ENCODE results near the gene IL13.

GRCh38 chr5:132659598-132660493, 1.9 kb downstream of the IL13 start:
- TF ChIP-seq, protein P1, sequence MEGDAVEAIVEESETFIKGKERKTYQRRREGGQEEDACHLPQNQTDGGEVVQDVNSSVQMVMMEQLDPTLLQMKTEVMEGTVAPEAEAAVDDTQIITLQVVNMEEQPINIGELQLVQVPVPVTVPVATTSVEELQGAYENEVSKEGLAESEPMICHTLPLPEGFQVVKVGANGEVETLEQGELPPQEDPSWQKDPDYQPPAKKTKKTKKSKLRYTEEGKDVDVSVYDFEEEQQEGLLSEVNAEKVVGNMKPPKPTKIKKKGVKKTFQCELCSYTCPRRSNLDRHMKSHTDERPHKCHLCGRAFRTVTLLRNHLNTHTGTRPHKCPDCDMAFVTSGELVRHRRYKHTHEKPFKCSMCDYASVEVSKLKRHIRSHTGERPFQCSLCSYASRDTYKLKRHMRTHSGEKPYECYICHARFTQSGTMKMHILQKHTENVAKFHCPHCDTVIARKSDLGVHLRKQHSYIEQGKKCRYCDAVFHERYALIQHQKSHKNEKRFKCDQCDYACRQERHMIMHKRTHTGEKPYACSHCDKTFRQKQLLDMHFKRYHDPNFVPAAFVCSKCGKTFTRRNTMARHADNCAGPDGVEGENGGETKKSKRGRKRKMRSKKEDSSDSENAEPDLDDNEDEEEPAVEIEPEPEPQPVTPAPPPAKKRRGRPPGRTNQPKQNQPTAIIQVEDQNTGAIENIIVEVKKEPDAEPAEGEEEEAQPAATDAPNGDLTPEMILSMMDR (optimal IDR thresholded peaks at IDR 0.05 in 1 of 3, IDR thresholded peaks at IDR 0.05 in 1 of 3, conservative IDR thresholded peaks at IDR 0.05 in 1 of 3; ENCODE audit: extremely low read depth in 1 of 3, insufficient read depth in 2 of 3, low read length in 3 of 3): no peak
- no peak for TF ChIP-seq EZH2 (IDR thresholded peaks at IDR 0.05; ENCODE audit: low read length)

Data from keratinocyte (primary cell).